ENCODE measurements around the gene NCOA5.

DNA sequence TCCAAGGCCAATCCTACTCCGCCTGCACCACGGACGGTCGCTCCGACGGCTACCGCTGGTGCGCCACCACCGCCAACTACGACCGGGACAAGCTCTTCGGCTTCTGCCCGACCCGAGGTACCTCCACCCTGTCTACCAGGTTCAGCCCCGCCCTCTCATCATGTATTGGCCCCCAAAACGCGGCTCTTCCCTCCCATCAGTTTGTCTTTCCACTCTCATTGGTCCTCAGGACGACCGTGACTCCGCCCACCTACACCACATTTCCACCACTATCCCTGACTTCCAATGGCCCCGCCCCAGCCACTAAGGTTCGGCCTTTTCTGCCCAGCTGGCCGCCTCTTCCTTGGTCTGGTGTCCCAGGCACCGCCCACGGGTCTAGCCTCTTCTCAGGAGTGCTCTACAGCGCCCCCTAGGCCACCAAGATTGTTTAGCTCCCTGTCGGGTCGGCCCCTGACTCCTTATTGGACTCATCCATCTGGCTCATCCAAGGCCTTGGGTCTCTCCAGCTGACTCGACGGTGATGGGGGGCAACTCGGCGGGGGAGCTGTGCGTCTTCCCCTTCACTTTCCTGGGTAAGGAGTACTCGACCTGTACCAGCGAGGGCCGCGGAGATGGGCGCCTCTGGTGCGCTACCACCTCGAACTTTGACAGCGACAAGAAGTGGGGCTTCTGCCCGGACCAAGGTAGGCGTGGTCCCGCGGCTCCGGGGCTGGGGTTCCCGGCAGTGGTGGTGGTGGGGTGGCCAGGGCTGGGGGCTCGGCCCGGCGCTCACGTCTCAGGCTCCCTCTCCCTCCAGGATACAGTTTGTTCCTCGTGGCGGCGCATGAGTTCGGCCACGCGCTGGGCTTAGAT is 77.9 kb downstream of the NCOA5 start:
- TF ChIP-seq TAF1 (conservative IDR thresholded peaks at IDR 0.05) (no peak), EGR1 (IDR thresholded peaks at IDR 0.05; ENCODE audit: low read depth in 2 of 2) (no peak), GABPA (IDR thresholded peaks at IDR 0.05 in 1 of 2, conservative IDR thresholded peaks at IDR 0.05 in 1 of 2) (no peak)
- TF ChIP-seq, protein P1, sequence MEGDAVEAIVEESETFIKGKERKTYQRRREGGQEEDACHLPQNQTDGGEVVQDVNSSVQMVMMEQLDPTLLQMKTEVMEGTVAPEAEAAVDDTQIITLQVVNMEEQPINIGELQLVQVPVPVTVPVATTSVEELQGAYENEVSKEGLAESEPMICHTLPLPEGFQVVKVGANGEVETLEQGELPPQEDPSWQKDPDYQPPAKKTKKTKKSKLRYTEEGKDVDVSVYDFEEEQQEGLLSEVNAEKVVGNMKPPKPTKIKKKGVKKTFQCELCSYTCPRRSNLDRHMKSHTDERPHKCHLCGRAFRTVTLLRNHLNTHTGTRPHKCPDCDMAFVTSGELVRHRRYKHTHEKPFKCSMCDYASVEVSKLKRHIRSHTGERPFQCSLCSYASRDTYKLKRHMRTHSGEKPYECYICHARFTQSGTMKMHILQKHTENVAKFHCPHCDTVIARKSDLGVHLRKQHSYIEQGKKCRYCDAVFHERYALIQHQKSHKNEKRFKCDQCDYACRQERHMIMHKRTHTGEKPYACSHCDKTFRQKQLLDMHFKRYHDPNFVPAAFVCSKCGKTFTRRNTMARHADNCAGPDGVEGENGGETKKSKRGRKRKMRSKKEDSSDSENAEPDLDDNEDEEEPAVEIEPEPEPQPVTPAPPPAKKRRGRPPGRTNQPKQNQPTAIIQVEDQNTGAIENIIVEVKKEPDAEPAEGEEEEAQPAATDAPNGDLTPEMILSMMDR (IDR thresholded peaks at IDR 0.05; ENCODE audit: low read depth, low read length, missing input control): peak; percentile 10
